Gastroesophageal sphincter (tissue), 4 donors: ENCODE measurements around the gene OTC. TPM values are rescaled to one million over a fixed set of nuclear protein-coding genes. Genes with fewer than 3 reads are reported as not detected.

ENCODE experiments used
- ATAC-seq: fragments of 150-250 bp; one replicate; pipeline ENCODE4 v1.9.1; 2016; ENCODE audit warnings: mild to moderate bottlenecking, moderate library complexity
- H3K27ac ChIP-seq, 4 donors: fragments of 200-600 bp; sonication (generic) in 3 of 4; 1 replicate in 3 of 4; 2 replicates in 1 of 4; pipeline ENCODE4 v1.5.1; 2016 to 2019
- H3K27me3 ChIP-seq: fragments of 200-600 bp; sonication (generic); one replicate; pipeline ENCODE4 v1.5.1; 2019
- H3K36me3 ChIP-seq, 2 donors: fragments of 200-600 bp; sonication (generic); one replicate each; pipeline ENCODE4 v1.5.1; 2019; ENCODE audit warnings: control low read depth in 1 of 2
- H3K4me1 ChIP-seq, 3 donors: fragments of 200-600 bp; sonication (generic); 1 replicate in 2 of 3; 2 replicates in 1 of 3; pipeline ENCODE4 v1.5.1; 2016 to 2019; ENCODE audit warnings: control low read depth in 2 of 3
- H3K4me3 ChIP-seq, 2 donors: fragments of 200-600 bp; sonication (generic); one replicate each; pipeline ENCODE4 v1.5.1; 2019; ENCODE audit warnings: mild to moderate bottlenecking in 1 of 2, moderate library complexity in 1 of 2
- H3K9me3 ChIP-seq, 3 donors: fragments of 200-600 bp; sonication (generic); one replicate each; pipeline ENCODE4 v1.5.1; 2017 to 2019; ENCODE audit warnings: control low read depth in 2 of 3
- CTCF ChIP-seq, 4 experiments: fragments of 200-600 bp in 2 of 4; fragments of 450-650 bp in 2 of 4; sonication (generic) in 1 of 4; IDR thresholded peaks; one replicate each; pipeline ENCODE4 v1.5.1; 2017 to 2019; ENCODE audit warnings: antibody characterized with exemption in 4 of 4, mild to moderate bottlenecking in 2 of 4, moderate library complexity in 2 of 4
- EP300 ChIP-seq: sonication (generic); formaldehyde crosslinking; IDR thresholded peaks from one replicate; pipeline ENCODE4 v1.6.1; 2017; ENCODE audit warnings: antibody characterized with exemption, mild to moderate bottlenecking
- POLR2A ChIP-seq, 2 donors: fragments of 450-650 bp; IDR thresholded peaks; one replicate each; pipeline ENCODE4 v1.6.1; 2017; ENCODE audit warnings: antibody characterized with exemption in 2 of 2, mild to moderate bottlenecking in 2 of 2, moderate library complexity in 1 of 2
- POLR2AphosphoS5 ChIP-seq: sonication (generic); formaldehyde crosslinking; IDR thresholded peaks from one replicate; pipeline ENCODE4 v1.6.1; 2017; ENCODE audit warnings: antibody characterized with exemption
- WGBS, 2 donors: methylation state at CpG; one replicate each; pipeline ENCODE4 v1.1.5; 2018; ENCODE audit warnings: low coverage in 1 of 2; 5-methylcytosine and 5-hydroxymethylcytosine counted together
- total RNA-seq, 4 donors: library from RNA; depleted of rRNA; stranded (reverse); fragments of >200 nt; gene quantifications; one replicate each; pipeline ENCODE4 v1.1.0, GENCODE V29; 2016

Gene OTC
- total RNA-seq, 4 donors from 2014 or later: 0.67 to 0.94 TPM; not detected in 2

GRCh38 chrX:38326086-38326485 is 26.3 kb upstream of the OTC start:
- no peak for TF ChIP-seq CTCF (IDR thresholded peaks at IDR 0.05)
- TF ChIP-seq POLR2A (IDR thresholded peaks at IDR 0.05): no peak
- TF ChIP-seq POLR2AphosphoS5: no peak
- TF ChIP-seq EP300: no peak
- H3K4me1 ChIP-seq: no peaks in the 10 kb centered on the region
- ATAC-seq: no peak
- peak overlapping the region in 3 of 4 donors; percentile 80 to 91 (median 89) for H3K27ac ChIP-seq
- no peaks in the 10 kb centered on the region for H3K27me3 ChIP-seq
- H3K36me3 ChIP-seq: no peaks in the 10 kb centered on the region
- peak overlapping the region; percentile 55 to 67 for H3K4me3 ChIP-seq
- no peaks in the 10 kb centered on the region for H3K9me3 ChIP-seq
- 34 to 44% methylated on average over 3 of the region's 3 CpGs for WGBS, 2 donors

- ATAC-seq: peak; percentile 98
- Histone ChIP-seq H3K4me1 (no peaks in the 10 kb centered on the region), H3K4me3 (peak within 1 kb of the TSS; percentile 55 to 67), H3K27ac (peak within 1 kb of the TSS; percentile 68 to 91 (median 84)), H3K9me3 (no peaks in the 10 kb centered on the region), H3K27me3 (no peaks in the 10 kb centered on the region), H3K36me3 (no peaks in the 10 kb centered on the region)
- no peak for TF ChIP-seq EP300
- peak; percentile 57 to 64 for TF ChIP-seq POLR2A (IDR thresholded peaks at IDR 0.05)
- TF ChIP-seq POLR2AphosphoS5: peak; percentile 43
- TF ChIP-seq CTCF (IDR thresholded peaks at IDR 0.05): peak; percentile 57 to 90 (median 70)
- 8 to 72% methylated on average over 5 to 8 of the region's 67 CpGs for WGBS, 2 donors
Observed at GRCh38 chrX:38327007-38327774, 25.2 kb upstream of the OTC start, which contains the start of gene RPGR. Gene RPGR (minus strand): TSS chrX:38327509. CDS start chrX:38327367, 142 bp downstream.

DNA sequence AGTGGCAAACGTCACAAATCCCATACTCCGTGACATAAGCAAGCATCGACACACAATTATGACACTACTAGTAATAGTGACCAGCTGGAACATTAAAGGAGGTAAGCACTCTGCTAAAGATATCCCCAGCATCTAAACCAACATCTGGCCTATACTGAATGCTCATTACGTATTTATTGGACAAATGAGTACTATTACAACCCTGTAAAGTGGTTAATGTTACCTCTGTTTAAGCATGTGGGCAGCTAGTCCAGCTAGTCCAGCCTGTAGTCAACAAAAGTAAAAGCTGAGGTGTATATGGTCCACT is 24.7 kb upstream of the OTC start:
- peak overlapping the region in 3 of 4 donors; percentile 80 to 91 (median 89) for H3K27ac ChIP-seq
- 17 to 20% methylated on average over 1 to 2 of the region's 4 CpGs for WGBS, 2 donors
- H3K4me3 ChIP-seq: peak overlapping the region; percentile 55 to 67
- TF ChIP-seq POLR2A (IDR thresholded peaks at IDR 0.05) (no peak), EP300 (no peak), CTCF (IDR thresholded peaks at IDR 0.05) (no peak), POLR2AphosphoS5 (no peak)
- no peak for ATAC-seq
- no peaks in the 10 kb centered on the region for H3K36me3 ChIP-seq
- no peaks in the 10 kb centered on the region for H3K9me3 ChIP-seq
- no peaks in the 10 kb centered on the region for H3K27me3 ChIP-seq
- H3K4me1 ChIP-seq: no peaks in the 10 kb centered on the region

DNA sequence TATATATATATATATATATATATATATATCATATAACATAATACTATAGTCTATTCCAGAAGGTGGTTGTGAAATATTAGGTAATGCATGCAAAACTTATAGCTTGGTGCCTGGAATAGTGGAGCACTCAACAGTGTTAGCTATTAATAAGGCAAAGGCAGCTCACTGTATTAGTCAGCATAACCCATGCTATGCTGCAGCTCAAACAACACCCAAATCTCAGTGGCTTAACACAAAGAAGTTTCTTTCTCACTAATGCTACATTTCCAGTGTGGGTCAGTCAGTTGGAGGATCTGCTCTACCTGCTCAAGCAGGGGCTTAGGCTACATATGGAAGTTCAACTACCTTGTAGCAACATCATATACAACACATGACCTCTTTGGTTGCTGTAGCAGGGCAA is 19.9 kb upstream of the OTC start:
- Histone ChIP-seq H3K4me1 (no peaks in the 10 kb centered on the region), H3K36me3 (no peaks in the 10 kb centered on the region), H3K9me3 (no peaks in the 10 kb centered on the region), H3K27me3 (no peaks in the 10 kb centered on the region), H3K4me3 (no peak overlapping the region), H3K27ac (no peak overlapping the region)
- no peak for TF ChIP-seq CTCF (IDR thresholded peaks at IDR 0.05)
- TF ChIP-seq POLR2AphosphoS5: no peak
- TF ChIP-seq POLR2A (IDR thresholded peaks at IDR 0.05): no peak
- TF ChIP-seq EP300: no peak
- ATAC-seq: no peak

DNA sequence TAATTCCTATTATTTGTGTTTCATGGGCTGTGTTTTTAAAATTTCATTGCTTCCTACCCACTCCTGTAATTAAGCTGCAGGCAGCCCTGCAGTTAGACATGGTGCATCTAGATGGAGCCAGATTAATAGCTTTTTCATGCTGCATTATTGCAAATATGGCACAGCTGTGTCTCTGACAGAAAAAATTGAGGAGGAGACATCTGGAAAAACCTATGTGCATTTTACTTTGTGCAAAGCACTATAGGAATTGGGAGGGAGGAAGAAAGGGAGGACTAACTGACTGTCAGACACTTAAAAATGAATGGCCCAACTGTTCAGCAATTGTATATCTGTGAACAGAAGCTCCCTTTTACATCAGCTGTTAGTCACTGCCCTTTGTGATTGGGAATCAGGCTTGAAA is 17.0 kb upstream of the OTC start:
- Histone ChIP-seq H3K27me3 (no peaks in the 10 kb centered on the region), H3K9me3 (no peaks in the 10 kb centered on the region)
- ATAC-seq: no peak

More for the DNA sequence above, 17.0 kb upstream of the OTC start:
- Histone ChIP-seq H3K4me1 (no peaks in the 10 kb centered on the region), H3K27ac (no peak overlapping the region), H3K36me3 (no peaks in the 10 kb centered on the region), H3K4me3 (no peak overlapping the region)
- TF ChIP-seq POLR2AphosphoS5 (no peak), EP300 (no peak), POLR2A (IDR thresholded peaks at IDR 0.05) (no peak), CTCF (IDR thresholded peaks at IDR 0.05) (no peak)
